Dendritic cell treated with granulocyte-macrophage colony-stimulating factor and Interleukin-4, amounts not matched to agents 40 ng/mL and 50 ng/mL, for 4 days (primary cell): ENCODE measurements around the gene NOP56.

Experiments
- H3K27ac Mint-ChIP-seq: one replicate; pipeline ENCODE4 v1.8.0; 2022; ENCODE audit warnings: mild to moderate bottlenecking, mixed read lengths
- H3K27me3 Mint-ChIP-seq: one replicate; pipeline ENCODE4 v1.8.0; 2022; ENCODE audit warnings: mild to moderate bottlenecking, mixed read lengths
- H3K36me3 Mint-ChIP-seq: one replicate; pipeline ENCODE4 v1.8.0; 2022; ENCODE audit warnings: low read depth, mixed read lengths
- H3K4me1 Mint-ChIP-seq: one replicate; pipeline ENCODE4 v1.8.0; 2022; ENCODE audit warnings: low read depth, mixed read lengths
- H3K4me3 Mint-ChIP-seq: one replicate; pipeline ENCODE4 v1.8.0; 2022; ENCODE audit warnings: mild to moderate bottlenecking, moderate library complexity, mixed read lengths
- H3K9me3 Mint-ChIP-seq: one replicate; pipeline ENCODE4 v1.8.0; 2022; ENCODE audit warnings: mixed read lengths
- intact Hi-C: fragments of 100-400 bp; cut with micrococcal nuclease; formaldehyde crosslinking; loops from one replicate; pipeline ENCODE4 v1.15.0; 2022

NOP56 gene

GRCh38 chr20:2707353-2708072, 55.1 kb downstream of the NOP56 start:
- H3K27me3 Mint-ChIP-seq = peaks cover 23% of the 10 kb centered on the region
- H3K9me3 Mint-ChIP-seq = no peaks in the 10 kb centered on the region
- H3K4me1 Mint-ChIP-seq = no peaks in the 10 kb centered on the region
- no peaks in the 10 kb centered on the region for H3K36me3 Mint-ChIP-seq
- intact Hi-C loops = no loop called here
- no peak overlapping the region for H3K4me3 Mint-ChIP-seq
- H3K27ac Mint-ChIP-seq = no peak overlapping the region
